Measurements from ENCODE around the gene TMEM225.

DNA sequence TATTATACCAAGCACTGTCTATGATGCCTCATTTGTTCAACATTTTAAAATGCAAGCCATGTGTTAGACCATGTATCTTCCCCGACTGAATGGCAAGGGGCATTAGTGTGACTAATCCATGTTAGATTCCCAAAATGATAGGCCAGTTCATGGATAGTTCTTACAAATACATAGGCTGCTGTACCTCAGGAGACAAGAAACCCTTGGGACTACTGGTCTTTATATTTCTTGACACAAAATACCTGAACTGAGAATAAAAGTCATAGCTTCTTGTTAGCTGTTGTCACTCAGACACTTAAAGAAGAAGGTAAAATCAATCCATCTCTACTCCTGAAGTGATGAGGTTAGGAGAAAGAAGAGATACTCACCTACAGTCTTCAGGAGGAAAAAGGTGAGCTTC, 16.4 kb upstream of the TMEM225 start, which contains the start of gene OR8D4:
- TF ChIP-seq POLR2AphosphoS5 (IDR thresholded peaks at IDR 0.05; ENCODE audit: low read depth, low read length) (no peak), TAF1 (IDR thresholded peaks at IDR 0.05; ENCODE audit: low read depth, low read length) (no peak), POLR2A (IDR thresholded peaks at IDR 0.05; ENCODE audit: low read depth, low read length) (no peak)

Measured in GM12891 (cell line).